Adrenal gland (tissue), 5 donors: ENCODE data around the gene MAP4K3.

Experiments
- CTCF ChIP-seq, 6 experiments: fragments of 450-650 bp in 4 of 6; fragments of 200-600 bp in 2 of 6; sonication (generic) in 1 of 6; IDR thresholded peaks; 1 replicate in 5 of 6; 2 replicates in 1 of 6; pipeline versions ENCODE4 v1.5.1 to v1.8.0; 2016 to 2021; ENCODE audit warnings: antibody characterized with exemption in 6 of 6, mild to moderate bottlenecking in 2 of 6, moderate library complexity in 1 of 6
- POLR2A ChIP-seq, 2 donors: fragments of 450-650 bp; IDR thresholded peaks; one replicate each; pipeline ENCODE4 v1.6.1; 2017; ENCODE audit warnings: antibody characterized with exemption in 2 of 2, mild to moderate bottlenecking in 2 of 2, moderate library complexity in 1 of 2
- donor health status: DM: no; HTN: no; CAD: no.

- no peak for TF ChIP-seq CTCF (IDR thresholded peaks at IDR 0.05)
- no peak for TF ChIP-seq POLR2A (IDR thresholded peaks at IDR 0.05)
These were observed 18.7 kb upstream of the MAP4K3 start for GRCh38 chr2:39455826-39456225.
